Measurements from ENCODE around the gene KRTAP4-6.
"Not testable (repeated sequence)": the region's sequence is repeated elsewhere in the genome, so short reads cannot be mapped to it uniquely, and the experiment has no call there.

The KRTAP4-6 gene

DNA sequence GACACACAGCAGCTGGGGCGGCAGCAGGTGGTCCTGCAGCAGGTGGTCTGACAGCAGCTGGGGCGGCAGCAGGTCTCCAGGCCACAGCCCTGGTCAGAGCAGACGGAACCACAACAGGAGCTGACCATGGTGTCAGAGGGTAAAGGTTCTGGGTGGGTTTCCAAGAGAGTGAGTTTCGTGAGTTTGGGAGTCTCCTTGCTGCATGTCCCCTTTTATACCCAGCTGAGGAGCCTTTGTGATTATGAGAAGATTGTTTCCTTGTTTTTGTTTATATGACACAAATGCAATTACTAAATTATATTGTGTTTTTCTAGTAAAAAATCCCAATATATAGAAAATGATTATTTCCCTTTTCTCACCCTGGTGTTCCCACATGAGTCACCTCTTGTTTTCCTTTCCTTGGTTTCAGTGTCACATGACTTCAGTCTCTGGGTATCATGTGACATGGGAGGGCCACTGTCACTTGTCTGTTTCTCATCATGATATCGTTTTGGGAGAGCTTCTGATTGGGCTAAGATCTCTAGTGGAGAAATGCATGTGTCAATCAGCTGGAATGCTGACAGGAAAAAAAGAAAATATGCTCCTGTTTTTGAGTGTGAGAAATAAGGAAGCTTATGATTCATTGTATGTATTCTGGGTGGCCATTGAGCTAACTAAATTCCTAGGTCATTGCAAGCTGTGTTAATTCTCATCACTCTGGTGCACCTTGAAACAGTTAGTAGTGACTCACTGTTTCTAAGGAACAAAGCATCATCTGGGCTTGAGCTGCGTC is at the start of gene KRTAP4-6:
Gene KRTAP4-6 (minus strand): TSS at position 185 of the 772 bp plus-strand sequence. CDS start 57 bp downstream, at position 128.
- Mint-ChIP-seq H3K4me3 (no peak within 1 kb of the TSS), H3K27ac (no peak within 1 kb of the TSS), H3K27me3 (peaks cover 2% of the 10 kb centered on the region), H3K4me1 (no peaks in the 10 kb centered on the region), H3K9me3 (peaks cover 38% of the 10 kb centered on the region), H3K36me3 (ENCODE audit: low read depth) (peaks cover 14% of the 10 kb centered on the region)
- no peak for DNase-seq
- no peak for ATAC-seq

- not testable (repeated sequence) for H3K36me3 Mint-ChIP-seq (ENCODE audit: low read depth); H3K4me1 Mint-ChIP-seq; DNase-seq; ATAC-seq; H3K27ac Mint-ChIP-seq; H3K4me3 Mint-ChIP-seq; H3K27me3 Mint-ChIP-seq; H3K9me3 Mint-ChIP-seq
Measured at GRCh38 chr17:41189837-41190318, 49.5 kb upstream of the KRTAP4-6 start, which contains the start of gene KRTAP9-1. KRTAP9-1 (plus strand) TSS chr17:41189887; CDS start chr17:41189887, 0 bp downstream.

DNA sequence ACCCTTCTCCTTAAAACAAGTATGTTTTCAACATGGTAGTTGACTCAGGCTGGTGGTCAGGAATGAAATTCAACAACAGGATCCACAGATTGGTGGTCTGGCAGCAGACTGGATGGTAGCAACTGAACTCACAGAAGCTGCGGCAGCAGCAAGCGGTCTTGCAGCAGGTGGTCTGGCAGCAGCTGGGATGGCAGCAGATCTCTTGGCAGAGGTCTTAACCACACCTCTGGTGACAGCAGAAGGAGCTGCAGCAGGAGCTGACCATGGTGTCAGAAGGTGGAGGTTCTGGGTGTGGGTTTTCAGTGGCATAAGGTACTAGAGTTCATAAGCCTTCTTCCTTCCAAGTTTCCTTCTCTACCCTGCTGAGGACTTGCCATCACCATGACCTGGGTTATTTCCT is 46.5 kb upstream of the KRTAP4-6 start:
- ATAC-seq, result no peak
- H3K27me3 Mint-ChIP-seq, result peaks cover 3% of the 10 kb centered on the region
- no peaks in the 10 kb centered on the region for H3K36me3 Mint-ChIP-seq (ENCODE audit: low read depth)
- no peak overlapping the region for H3K27ac Mint-ChIP-seq
- H3K4me1 Mint-ChIP-seq, result no peaks in the 10 kb centered on the region
- no peak for DNase-seq
- H3K4me3 Mint-ChIP-seq, result no peak overlapping the region
- H3K9me3 Mint-ChIP-seq, result no peaks in the 10 kb centered on the region

DNA sequence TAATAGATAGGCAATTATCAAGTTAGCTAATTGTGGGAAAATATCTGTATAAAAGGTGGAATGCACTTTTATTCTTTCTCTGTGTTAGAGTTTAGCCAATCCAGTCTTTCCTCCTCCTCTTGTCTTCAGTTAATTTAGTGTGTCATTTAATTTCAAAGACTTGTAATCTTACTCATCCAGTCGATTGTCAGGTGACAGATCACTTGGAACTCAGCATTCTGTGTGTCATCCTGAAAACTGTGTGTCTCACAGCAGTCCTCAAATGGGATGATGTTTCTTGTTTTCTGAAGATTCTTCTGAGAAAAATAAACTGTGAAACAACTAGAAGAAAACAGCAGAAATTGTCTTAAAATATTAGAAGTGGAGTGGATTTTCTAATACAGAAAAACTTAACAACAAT is 44.7 kb upstream of the KRTAP4-6 start:
- Mint-ChIP-seq H3K27me3 (no peaks in the 10 kb centered on the region), H3K36me3 (ENCODE audit: low read depth) (no peaks in the 10 kb centered on the region), H3K27ac (no peak overlapping the region), H3K9me3 (no peaks in the 10 kb centered on the region), H3K4me1 (no peaks in the 10 kb centered on the region), H3K4me3 (no peak overlapping the region)
- DNase-seq (no peak), ATAC-seq (no peak)

- Mint-ChIP-seq H3K4me1 (no peaks in the 10 kb centered on the region), H3K27me3 (no peaks in the 10 kb centered on the region), H3K36me3 (ENCODE audit: low read depth) (no peaks in the 10 kb centered on the region), H3K9me3 (no peaks in the 10 kb centered on the region), H3K27ac (no peak within 1 kb of the TSS), H3K4me3 (no peak within 1 kb of the TSS)
- DNase-seq (no peak), ATAC-seq (no peak)
Measured at GRCh38 chr17:41184480-41184961, 44.2 kb upstream of the KRTAP4-6 start, which contains the start of gene KRTAP4-1. KRTAP4-1 (minus strand) TSS chr17:41184911; CDS start chr17:41184854, 57 bp downstream.

- H3K27ac Mint-ChIP-seq, result no peak overlapping the region
- H3K36me3 Mint-ChIP-seq (ENCODE audit: low read depth), result no peaks in the 10 kb centered on the region
- H3K4me1 Mint-ChIP-seq, result peaks cover 17% of the 10 kb centered on the region
- no peak for ATAC-seq
- DNase-seq, result no peak
- no peaks in the 10 kb centered on the region for H3K9me3 Mint-ChIP-seq
- no peak overlapping the region for H3K4me3 Mint-ChIP-seq
- H3K27me3 Mint-ChIP-seq, result no peaks in the 10 kb centered on the region
Measured at GRCh38 chr17:41178843-41179616, 38.7 kb upstream of the KRTAP4-6 start.

DNA sequence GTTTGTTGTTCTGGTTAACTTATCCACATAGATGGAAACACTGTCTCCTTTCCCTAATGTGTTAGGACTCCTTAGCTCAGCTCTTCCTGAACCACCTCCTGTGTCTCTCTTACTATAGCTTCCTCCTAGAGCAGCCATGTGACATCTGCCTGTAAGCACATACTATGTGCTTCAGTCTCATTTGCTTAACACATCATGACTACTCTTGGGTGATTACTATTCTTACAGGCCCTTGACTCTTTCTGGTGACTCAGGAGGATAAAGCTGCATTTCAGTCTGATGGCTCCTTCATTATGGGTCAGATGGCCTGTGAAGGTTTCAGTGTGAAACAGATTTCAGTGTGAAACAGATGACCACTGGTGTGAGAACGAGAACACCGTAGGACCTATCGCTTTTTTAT is 38.0 kb upstream of the KRTAP4-6 start:
- Mint-ChIP-seq H3K27me3 (no peaks in the 10 kb centered on the region), H3K4me1 (peaks cover 19% of the 10 kb centered on the region), H3K9me3 (no peaks in the 10 kb centered on the region), H3K36me3 (ENCODE audit: low read depth) (no peaks in the 10 kb centered on the region), H3K27ac (no peak overlapping the region), H3K4me3 (no peak overlapping the region)
- DNase-seq (no peak), ATAC-seq (no peak)

GRCh38 chr17:41177727-41178271 is 37.5 kb upstream of the KRTAP4-6 start, which contains the start of gene KRTAP4-2:
KRTAP4-2 (minus strand) TSS chr17:41178221; CDS start chr17:41178164, 57 bp downstream.
- no peak within 1 kb of the TSS for H3K4me3 Mint-ChIP-seq
- H3K27ac Mint-ChIP-seq, result no peak within 1 kb of the TSS
- H3K27me3 Mint-ChIP-seq, result no peaks in the 10 kb centered on the region
- ATAC-seq (no peak), DNase-seq (no peak)
- H3K36me3 Mint-ChIP-seq (ENCODE audit: low read depth), result no peaks in the 10 kb centered on the region
- H3K4me1 Mint-ChIP-seq, result peaks cover 19% of the 10 kb centered on the region
- no peaks in the 10 kb centered on the region for H3K9me3 Mint-ChIP-seq

DNA sequence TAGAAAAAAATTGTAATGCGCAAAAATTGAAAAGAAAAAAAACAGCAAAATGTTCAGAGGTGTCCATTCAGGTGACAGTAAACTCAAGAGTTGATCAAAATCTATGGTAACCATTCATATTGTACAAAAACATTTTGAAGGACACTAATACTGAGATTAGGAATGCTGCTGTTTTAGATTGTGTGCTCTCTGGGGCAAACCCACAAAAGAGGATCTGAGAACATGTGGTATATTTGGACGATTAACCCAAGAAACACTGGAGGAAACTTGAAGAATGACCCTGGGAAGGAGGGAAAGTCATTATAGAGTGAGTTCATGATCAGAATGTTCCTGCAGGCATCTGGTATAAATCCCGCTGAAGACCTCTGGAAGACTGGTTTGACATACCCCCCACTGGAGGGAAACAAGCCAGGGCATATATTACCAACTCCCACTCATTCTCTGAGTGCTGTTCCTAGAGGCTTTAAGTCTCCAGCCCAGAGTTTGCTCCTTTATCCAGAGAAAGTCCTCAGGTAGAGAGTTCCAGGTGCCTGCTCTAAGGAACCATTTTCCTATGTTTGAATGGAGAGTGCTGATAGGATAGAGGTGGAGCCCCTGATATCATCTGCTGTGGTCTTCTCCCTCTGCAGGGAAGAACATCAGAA is 36.5 kb upstream of the KRTAP4-6 start:
- Mint-ChIP-seq H3K4me3 (no peak overlapping the region), H3K4me1 (peaks cover 19% of the 10 kb centered on the region), H3K27me3 (no peaks in the 10 kb centered on the region), H3K9me3 (no peaks in the 10 kb centered on the region), H3K27ac (no peak overlapping the region), H3K36me3 (ENCODE audit: low read depth) (no peaks in the 10 kb centered on the region)
- ATAC-seq (no peak), DNase-seq (no peak)

DNA sequence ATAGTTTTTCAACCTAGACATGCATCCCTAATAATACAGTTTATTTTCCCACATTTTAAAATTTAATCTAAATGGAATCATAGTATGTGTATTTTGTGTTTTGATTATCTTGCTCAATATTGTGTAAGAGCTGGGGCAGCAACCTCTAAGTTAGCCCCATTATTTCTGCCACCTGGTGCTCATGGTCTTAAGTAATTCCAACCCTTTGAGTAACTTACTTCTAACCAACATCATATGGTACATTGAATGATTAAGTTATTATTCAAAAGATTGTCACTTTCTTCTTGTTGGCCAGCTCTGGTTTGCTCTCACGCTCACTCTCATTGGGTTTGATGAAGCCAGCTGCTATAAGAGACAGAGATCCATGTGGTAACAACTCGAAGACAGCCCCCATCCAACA is 31.5 kb upstream of the KRTAP4-6 start:
- Mint-ChIP-seq H3K9me3 (no peaks in the 10 kb centered on the region), H3K27me3 (no peaks in the 10 kb centered on the region), H3K4me1 (peaks cover 7% of the 10 kb centered on the region), H3K36me3 (ENCODE audit: low read depth) (no peaks in the 10 kb centered on the region), H3K27ac (no peak overlapping the region), H3K4me3 (no peak overlapping the region)
- DNase-seq, result no peak
- ATAC-seq, result no peak

- no peaks in the 10 kb centered on the region for H3K27me3 Mint-ChIP-seq
- ATAC-seq, result no peak
- no peaks in the 10 kb centered on the region for H3K9me3 Mint-ChIP-seq
- H3K36me3 Mint-ChIP-seq (ENCODE audit: low read depth), result no peaks in the 10 kb centered on the region
- no peak within 1 kb of the TSS for H3K4me3 Mint-ChIP-seq
- H3K4me1 Mint-ChIP-seq, result no peaks in the 10 kb centered on the region
- no peak for DNase-seq
- H3K27ac Mint-ChIP-seq, result no peak within 1 kb of the TSS
Measured at GRCh38 chr17:41168121-41168520, 27.8 kb upstream of the KRTAP4-6 start, which contains the start of gene KRTAP4-3. KRTAP4-3 (minus strand) TSS chr17:41168221; CDS start chr17:41168172, 49 bp downstream.

DNA sequence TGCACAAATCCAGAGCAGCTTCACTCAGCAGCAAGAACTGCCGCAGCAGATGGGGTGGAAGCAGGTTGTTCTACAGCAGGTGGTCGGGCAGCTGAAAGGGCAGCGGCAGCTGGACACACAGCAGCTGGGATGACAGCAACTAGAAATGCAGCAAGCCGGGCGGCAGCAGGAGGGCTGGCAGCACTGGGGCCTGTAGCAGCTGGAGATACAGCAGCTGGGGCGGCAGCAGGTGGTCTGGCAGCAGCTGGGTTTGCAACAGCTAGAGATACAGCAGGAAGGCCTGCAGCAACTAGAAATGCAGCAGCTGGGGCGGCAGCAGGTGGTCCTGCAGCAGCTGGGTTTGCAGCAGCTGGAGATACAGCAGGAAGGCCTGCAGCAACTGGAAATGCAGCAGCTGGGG is 27.2 kb upstream of the KRTAP4-6 start:
- no peak for DNase-seq
- no peak overlapping the region for H3K4me3 Mint-ChIP-seq

DNA sequence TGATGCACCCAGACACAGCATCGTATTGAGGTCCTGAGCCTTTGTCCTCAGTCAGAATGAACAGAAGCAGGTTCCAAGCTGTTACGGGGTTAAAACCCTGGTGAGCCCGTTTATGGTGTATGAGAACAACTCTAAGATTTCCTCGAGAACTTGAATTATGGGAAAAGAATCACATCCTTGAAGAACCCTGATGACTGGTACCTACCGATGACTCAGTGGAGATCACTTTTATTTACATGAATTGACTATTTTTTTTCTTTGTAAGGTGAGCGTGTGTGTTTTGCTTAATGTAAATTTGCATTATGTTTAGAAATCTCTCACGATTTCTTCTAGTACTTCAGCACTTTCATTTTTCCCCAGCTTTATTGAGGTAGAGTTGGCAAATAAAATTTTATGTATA is 23.5 kb upstream of the KRTAP4-6 start:
- Mint-ChIP-seq H3K27ac (no peak overlapping the region), H3K4me3 (no peak overlapping the region), H3K9me3 (no peaks in the 10 kb centered on the region), H3K36me3 (ENCODE audit: low read depth) (no peaks in the 10 kb centered on the region), H3K27me3 (peaks cover 2% of the 10 kb centered on the region), H3K4me1 (no peaks in the 10 kb centered on the region)
- no peak for ATAC-seq
- no peak for DNase-seq

More for the DNA sequence above, 27.2 kb upstream of the KRTAP4-6 start:
- no peaks in the 10 kb centered on the region for H3K4me1 Mint-ChIP-seq
- no peaks in the 10 kb centered on the region for H3K27me3 Mint-ChIP-seq
- no peak for ATAC-seq
- no peaks in the 10 kb centered on the region for H3K9me3 Mint-ChIP-seq
- no peak overlapping the region for H3K27ac Mint-ChIP-seq
- no peaks in the 10 kb centered on the region for H3K36me3 Mint-ChIP-seq (ENCODE audit: low read depth)

- Mint-ChIP-seq H3K27me3 (peaks cover 2% of the 10 kb centered on the region), H3K9me3 (no peaks in the 10 kb centered on the region), H3K4me3 (no peak within 1 kb of the TSS), H3K27ac (no peak within 1 kb of the TSS), H3K36me3 (ENCODE audit: low read depth) (no peaks in the 10 kb centered on the region), H3K4me1 (no peaks in the 10 kb centered on the region)
- DNase-seq, result no peak
- ATAC-seq, result no peak
Measured at GRCh38 chr17:41160648-41161047, 20.3 kb upstream of the KRTAP4-6 start, which contains the start of gene KRTAP4-4. KRTAP4-4 (minus strand) TSS chr17:41160748; CDS start chr17:41160691, 57 bp downstream.

All from activated naive CD8-positive, alpha-beta T cell treated with anti-CD3 and anti-CD28 coated beads, Interleukin-2, amount 50 U/mL, for 24 hours (primary cell).